HG02642 (cell line): ENCODE data around the gene TLE4.
"Not testable (repeated sequence)": the region's sequence is repeated elsewhere in the genome, so short reads cannot be mapped to it uniquely, and the experiment has no call there.

Experiments used
- ATAC-seq: cut with Tn5 transposase; IDR thresholded peaks from one replicate; pipeline ENCODE4 v1.9.1; 2021; ENCODE audit warnings: mild to moderate bottlenecking; ENCODE audit not compliant: unreplicated experiment, poor library complexity

TLE4 gene

DNA sequence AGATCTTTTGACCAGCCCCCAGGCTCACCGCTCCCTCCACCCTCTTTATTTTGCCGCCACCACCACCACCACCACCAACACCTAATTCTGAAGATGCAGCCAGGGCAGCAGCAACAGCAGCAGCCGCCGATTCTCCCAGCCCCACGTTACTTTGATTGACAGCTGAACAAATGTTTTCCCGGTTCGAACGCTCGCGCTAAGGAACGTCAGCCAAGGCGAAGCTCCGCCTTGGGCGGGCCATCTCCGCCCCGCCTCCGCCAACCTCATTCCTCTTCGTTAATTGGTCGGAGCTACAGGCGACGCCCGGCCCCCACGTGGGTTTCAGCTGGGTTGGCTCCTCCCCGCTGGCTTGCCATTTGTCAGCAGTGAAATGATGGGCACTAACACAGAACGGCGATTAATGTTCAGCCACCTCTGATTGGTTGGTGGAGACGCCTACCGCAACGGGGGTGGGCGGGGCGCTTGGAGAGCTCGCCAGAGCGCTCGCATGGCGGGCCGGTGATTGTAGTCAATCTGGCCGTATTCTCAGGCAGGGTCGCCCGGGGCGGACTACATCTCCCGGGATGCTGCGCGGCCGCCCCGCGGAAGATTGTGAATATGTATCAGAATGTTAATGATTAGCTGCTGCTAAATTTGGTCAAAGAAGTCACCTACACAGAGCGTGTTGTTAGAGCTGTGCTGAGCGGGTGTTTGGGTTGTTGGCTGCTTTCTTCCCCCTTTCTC lies at the start of gene TLE4:
Gene TLE4 (plus strand): TSS at position 657 of the 723 bp plus-strand sequence. CDS start 826 bp downstream, outside the sequence.
- peak; percentile 85 for ATAC-seq

GRCh38 chr9:79522793-79523192 lies 49.0 kb upstream of the TLE4 start:
- ATAC-seq = no peak

DNA sequence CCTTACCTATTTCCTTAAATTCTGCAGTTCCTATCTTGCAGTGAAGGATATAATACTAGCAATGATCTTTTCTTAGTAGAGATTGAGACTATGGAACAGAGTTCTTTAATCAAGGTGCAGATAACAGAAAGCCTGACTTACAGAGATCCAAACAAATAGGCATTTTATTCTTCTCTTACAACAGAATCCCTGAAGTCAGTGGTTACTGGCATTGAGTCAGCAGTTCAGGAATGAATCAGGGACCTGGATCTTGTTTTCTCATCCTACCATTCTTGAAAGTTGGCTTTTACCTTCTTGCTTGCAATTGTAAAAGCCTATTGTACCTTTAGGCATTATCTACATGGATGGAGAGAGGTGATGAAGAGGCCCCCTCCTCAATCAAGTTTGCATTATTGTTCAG lies 47.5 kb upstream of the TLE4 start:
- ATAC-seq = no peak

DNA sequence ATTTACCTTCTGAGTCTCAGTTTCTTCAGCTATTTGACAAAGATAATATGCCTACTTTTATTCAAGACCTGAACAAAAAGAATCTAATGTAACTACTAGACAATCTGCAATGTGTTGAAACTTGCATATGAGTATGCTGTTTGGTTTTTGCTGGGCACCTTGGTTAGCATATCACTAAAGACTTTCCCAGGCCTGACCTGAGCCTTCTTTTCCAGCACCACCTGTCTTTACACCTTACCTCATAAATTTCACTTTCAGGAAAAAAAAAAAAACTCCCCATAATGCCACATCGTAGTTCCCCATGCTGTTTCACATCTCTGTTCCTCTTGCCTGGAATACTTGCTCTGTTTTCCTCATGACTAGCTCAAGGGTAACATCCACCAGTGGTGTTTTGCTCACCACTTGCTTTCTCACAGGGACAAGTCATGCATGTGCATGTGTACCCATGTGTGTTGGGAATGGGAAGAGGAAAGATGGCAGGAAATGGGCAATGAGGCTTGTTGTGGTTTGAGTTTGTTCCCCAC lies 45.6 kb upstream of the TLE4 start:
- ATAC-seq = peak; percentile 52

DNA sequence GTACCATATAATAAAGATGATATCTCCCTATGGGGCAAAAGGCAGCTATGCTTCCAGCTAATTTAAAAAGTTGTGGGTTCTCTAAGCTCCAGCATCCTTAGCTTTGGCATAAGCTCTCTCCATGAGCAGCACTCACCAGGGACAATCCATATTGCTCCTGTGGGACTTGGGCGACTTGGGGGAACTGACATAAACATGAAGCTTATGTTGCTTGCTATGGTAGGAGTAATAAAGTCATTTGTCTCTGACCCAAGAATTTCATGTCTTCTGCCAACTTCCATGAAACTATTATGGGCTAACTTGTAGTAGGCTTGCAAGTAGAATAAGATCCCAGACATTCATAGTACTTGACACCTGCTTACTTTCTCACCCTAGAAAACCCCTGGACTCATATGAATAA lies 36.2 kb upstream of the TLE4 start:
- no peak for ATAC-seq

DNA sequence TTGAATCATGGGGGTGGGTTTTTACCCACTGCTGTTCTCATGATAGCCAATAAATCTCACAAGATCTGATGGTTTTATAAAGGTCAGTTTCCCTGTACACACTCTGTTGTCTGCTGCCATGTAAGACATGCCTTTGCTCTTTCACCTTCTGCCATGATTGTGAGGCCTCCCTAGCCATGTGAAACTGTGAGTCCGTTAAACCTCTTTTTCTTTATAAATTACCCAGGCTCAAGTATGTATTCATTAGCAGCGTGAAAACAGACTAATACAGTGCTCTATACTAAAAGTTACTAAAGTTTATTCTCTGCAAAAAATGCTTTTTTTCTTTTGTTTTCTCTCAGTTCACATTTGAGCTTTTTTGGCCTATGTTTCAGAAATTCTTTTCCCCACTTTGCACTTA lies 33.9 kb upstream of the TLE4 start:
- ATAC-seq = no peak

GRCh38 chr9:79542735-79543620 lies 28.8 kb upstream of the TLE4 start:
- no peak for ATAC-seq

- ATAC-seq = not testable (repeated sequence)
Measured at GRCh38 chr9:79544375-79544774, 27.4 kb upstream of the TLE4 start.

DNA sequence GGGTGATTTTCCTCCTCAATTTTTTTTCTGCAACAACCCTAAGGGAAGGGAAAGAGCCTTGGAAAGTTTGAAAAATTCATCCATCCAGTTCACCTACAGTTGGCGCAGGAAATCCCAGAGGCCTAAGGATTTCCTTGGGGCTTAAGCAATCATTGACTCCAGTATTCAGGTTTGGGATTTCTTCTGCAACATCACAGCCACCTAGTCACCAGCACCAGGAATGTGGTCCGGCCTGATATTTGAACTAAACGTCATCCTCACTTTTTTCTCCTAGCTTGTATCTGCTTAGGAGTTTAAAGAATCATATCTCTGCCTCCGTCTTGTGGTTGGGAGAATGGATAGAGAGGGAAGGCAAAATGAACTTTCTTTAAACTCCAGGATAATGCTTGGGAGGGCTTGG lies 20.2 kb upstream of the TLE4 start:
- ATAC-seq = no peak

DNA sequence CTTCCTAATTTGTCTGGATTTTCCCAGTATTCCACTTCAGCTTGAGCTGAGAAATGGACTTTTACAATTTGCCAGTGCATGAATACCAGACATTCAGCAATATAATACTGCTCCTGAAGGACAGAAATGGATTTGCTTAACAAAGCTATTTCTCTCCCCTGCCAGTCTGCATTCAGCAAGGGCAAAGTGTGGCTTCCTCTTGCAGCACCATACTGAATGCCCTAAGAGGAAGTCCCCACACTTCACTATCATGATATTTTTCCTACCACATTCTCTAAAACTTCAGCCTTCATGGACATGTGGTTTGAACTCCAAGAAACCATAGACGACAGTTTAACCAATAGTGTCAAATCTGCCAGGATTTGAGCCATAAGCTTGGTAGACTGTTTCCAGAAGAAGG lies 19.8 kb upstream of the TLE4 start:
- ATAC-seq = no peak

GRCh38 chr9:79555474-79556089 lies 16.2 kb upstream of the TLE4 start:
- ATAC-seq = no peak

DNA sequence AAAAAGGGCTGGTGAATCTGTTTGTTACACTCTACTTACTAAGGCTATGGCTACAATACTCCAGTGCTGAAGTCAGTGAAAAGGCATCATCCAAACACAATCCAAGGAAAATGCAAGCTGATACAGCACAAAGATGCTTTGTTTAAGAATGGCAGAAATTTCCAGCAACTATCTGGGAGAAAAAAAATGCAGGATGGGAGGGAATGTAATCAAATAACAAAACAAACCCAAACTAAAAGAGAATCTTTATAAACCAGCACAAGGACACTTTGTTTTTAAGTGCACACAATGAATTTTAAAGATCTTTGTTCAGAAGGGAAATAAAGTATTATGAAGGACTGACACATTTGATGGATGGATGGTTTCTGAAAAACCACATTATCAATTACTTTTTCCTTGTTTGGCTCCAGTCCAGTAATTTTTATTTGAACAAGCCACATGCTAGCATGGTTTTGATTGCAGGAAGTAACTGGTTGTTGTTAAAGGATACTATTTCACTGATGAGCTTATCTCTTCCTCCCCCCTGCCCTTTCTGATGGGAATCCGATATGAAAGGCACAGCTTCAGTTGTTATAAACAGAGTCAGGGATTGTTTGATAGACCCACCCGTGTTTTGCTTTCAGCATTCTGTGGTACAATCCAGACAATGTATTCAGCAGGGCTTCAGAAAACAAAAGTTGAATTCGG lies 12.1 kb upstream of the TLE4 start:
- no peak for ATAC-seq

- ATAC-seq = no peak
Measured at GRCh38 chr9:79562749-79563386, 8.9 kb upstream of the TLE4 start.

DNA sequence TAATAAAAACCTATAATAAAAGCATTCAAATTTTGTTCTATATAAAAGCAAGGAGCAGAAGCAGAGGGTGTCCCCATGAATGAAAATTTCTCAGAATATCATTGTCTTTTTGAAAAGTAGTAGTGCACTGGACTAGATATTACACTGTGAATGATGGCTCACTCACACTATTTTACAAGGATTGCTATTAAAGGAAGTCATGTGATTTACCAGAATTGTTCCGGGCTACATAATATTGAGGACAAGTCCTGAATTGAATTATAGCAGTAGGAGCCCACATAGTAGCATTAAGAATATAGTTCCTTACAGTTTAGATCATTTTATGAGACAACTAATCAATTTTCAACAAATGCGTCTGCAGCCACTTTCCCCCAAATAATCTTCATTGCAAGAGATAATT lies 7.7 kb upstream of the TLE4 start:
- ATAC-seq = no peak

DNA sequence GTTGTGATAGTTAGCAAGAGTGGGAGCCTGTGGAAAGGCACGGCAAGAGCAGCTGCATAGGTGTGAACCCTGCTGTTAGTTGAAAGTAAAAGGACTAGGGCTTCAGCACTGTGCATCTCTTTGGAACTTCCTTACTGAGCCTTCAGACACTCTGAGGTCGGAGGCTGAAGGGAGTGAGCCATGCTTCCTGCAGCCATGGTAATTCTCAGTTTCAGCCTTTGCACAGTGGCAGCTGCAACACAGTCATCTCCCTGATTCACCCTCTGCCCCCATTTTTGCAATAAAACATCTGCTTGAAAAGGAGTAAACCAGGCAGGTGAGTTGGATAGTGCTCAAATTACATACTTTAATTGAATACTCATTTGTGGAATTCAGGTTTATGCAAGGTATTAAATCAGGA lies 6.5 kb upstream of the TLE4 start:
- peak; percentile 92 for ATAC-seq

- no peak for ATAC-seq
Measured at GRCh38 chr9:79567671-79568098, 4.1 kb upstream of the TLE4 start.

DNA sequence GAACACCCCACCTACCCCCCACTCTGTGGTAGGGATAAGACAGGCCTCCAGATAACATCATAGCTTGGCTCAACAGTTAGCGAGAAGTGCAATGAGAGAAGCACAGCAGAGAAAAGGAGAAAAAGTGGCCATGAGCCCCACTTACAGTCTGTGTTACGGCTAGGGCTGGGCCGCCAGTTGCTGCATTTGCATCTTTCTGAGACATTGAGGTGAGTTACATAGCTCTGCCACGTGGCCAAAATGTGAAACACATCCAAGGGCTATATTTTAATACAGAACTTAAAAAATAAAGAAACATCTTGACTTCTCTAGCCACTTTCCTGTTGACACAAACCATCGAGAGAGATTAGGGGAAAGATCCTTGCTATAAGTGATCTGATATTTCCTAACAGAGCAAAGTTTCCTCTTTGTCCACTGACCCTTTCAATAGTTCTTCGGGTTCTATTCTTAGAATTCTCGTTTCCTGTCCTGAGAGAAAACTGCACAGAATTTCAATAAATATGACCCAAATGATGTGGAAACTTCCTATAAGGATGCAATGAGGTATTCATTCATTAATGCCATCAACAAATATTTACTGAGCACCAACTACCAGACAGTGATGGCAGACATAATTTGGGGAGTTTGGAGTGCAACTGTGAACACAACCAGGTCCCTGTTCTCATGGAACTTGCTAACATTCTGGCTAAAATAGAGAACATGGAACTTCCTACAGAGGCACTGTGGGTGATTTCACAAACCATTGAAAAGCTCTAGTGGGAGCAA lies 3.2 kb upstream of the TLE4 start:
- no peak for ATAC-seq

GRCh38 chr9:79569814-79570447 lies 1.8 kb upstream of the TLE4 start:
- ATAC-seq = no peak
